Measurements from ENCODE around the gene APEX2. TPM values are rescaled to one million over a fixed set of nuclear protein-coding genes. Genes with fewer than 3 reads are reported as not detected.

Gene APEX2
- total and polyA plus RNA-seq, 8 donors = 12.7 to 19.8 (median 14.8) TPM

DNA sequence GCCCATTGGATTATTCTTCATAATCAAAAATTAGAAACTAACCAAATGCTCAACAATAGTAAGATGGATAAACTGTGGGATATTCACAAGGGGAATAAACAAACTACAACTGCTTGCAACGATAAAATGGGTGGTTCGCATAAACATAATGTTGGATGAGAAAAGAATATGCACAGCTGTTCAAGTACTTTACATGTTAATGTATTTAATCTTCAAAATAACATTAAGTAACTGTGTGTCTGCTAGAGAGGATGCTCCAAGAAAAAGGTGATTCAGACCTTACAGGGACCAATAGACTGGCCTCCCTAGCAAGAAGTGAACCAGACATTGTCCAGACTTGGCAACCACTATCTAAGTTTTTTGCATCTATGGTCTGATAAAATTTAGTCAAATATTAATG lies 8.5 kb upstream of the APEX2 start:
- Histone ChIP-seq H3K4me1 (no peaks in the 10 kb centered on the region), H3K27ac (no peak overlapping the region), H3K27me3 (peaks cover 0 to 3% of the 10 kb centered on the region in 2 donors), H3K9me3 (no peaks in the 10 kb centered on the region), H3K4me3 (no peak overlapping the region), H3K36me3 (no peaks in the 10 kb centered on the region)
- intact Hi-C loops (cut with DNase I) = no loop called here
- TF ChIP-seq, protein P1, sequence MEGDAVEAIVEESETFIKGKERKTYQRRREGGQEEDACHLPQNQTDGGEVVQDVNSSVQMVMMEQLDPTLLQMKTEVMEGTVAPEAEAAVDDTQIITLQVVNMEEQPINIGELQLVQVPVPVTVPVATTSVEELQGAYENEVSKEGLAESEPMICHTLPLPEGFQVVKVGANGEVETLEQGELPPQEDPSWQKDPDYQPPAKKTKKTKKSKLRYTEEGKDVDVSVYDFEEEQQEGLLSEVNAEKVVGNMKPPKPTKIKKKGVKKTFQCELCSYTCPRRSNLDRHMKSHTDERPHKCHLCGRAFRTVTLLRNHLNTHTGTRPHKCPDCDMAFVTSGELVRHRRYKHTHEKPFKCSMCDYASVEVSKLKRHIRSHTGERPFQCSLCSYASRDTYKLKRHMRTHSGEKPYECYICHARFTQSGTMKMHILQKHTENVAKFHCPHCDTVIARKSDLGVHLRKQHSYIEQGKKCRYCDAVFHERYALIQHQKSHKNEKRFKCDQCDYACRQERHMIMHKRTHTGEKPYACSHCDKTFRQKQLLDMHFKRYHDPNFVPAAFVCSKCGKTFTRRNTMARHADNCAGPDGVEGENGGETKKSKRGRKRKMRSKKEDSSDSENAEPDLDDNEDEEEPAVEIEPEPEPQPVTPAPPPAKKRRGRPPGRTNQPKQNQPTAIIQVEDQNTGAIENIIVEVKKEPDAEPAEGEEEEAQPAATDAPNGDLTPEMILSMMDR (IDR thresholded peaks at IDR 0.05) = no peak
- DNase-seq = no peak
- no peak for ATAC-seq

DNA sequence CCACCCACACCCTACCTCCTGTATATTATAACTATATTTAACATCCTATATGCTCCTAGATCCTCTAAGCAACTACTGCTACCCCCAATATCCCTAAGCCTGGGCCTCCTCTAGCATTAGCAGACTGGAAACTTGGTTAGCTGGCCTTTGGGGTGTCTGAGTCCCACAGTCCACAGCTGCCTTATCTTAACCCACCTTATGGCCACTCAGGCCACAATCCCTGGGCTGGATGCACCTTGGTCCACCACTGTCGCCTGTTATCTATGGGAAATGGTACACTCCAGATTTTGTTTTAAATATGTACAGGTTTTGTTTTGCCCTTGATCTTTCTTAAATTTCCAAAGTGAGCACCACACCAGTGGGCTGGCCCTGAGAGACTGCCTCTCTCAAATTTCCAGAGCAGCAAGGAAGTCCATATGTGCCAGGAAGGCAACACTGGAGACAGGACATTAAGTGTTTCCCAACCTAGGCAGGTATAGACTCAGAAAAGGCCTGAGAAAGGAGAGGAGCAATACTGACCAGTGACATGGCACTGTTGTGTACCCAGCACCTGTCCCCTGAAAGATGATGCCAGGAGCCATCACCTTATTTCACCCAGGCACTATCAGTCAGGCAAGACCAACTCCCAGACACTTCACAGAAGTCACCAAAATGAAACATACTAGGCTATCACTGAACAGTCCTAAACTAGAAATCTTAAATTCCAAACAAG lies 7.1 kb upstream of the APEX2 start:
- ATAC-seq (no peak), DNase-seq (no peak)
- TF ChIP-seq, protein P1 (IDR thresholded peaks at IDR 0.05) = no peak
- H3K36me3 ChIP-seq = no peaks in the 10 kb centered on the region
- H3K27me3 ChIP-seq = peaks cover 0 to 3% of the 10 kb centered on the region in 2 donors
- no peaks in the 10 kb centered on the region for H3K4me1 ChIP-seq
- H3K9me3 ChIP-seq = no peaks in the 10 kb centered on the region
- no peak overlapping the region for H3K27ac ChIP-seq
- H3K4me3 ChIP-seq = no peak overlapping the region
- intact Hi-C loops (cut with DNase I) = no loop called here

DNA sequence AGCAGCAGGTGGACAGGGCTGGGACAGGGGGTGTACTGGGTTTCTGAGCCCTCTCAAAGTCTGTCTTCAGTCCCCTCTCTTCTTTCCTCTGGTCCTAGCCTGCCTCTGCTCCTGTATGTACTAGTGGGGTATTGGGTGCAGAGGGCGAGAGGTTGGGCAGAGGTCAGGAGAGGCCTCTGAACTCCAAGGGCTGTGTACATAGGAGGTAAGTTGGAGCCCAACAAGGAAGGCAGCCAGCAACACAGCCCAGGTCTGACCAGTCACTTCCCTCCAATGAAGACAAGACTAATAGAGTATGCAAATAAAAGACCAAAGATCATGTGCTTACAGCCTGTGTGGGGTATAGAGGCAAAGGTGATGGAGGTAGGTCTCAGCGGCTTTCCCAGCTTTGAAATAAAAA lies 6.1 kb upstream of the APEX2 start, which contains the start of gene PFKFB1:
PFKFB1 (minus strand) TSS at position 90 of the 400 bp plus-strand sequence. CDS start 181 bp downstream, outside the sequence.
- Histone ChIP-seq H3K27ac (no peak within 1 kb of the TSS), H3K4me1 (no peaks in the 10 kb centered on the region), H3K27me3 (peaks cover 0 to 1% of the 10 kb centered on the region in 2 donors), H3K4me3 (no peak within 1 kb of the TSS), H3K9me3 (no peaks in the 10 kb centered on the region), H3K36me3 (no peaks in the 10 kb centered on the region)
- intact Hi-C loops (cut with DNase I) = no loop called here
- no peak for DNase-seq
- TF ChIP-seq, protein P1 (IDR thresholded peaks at IDR 0.05) = no peak
- no peak for ATAC-seq

DNA sequence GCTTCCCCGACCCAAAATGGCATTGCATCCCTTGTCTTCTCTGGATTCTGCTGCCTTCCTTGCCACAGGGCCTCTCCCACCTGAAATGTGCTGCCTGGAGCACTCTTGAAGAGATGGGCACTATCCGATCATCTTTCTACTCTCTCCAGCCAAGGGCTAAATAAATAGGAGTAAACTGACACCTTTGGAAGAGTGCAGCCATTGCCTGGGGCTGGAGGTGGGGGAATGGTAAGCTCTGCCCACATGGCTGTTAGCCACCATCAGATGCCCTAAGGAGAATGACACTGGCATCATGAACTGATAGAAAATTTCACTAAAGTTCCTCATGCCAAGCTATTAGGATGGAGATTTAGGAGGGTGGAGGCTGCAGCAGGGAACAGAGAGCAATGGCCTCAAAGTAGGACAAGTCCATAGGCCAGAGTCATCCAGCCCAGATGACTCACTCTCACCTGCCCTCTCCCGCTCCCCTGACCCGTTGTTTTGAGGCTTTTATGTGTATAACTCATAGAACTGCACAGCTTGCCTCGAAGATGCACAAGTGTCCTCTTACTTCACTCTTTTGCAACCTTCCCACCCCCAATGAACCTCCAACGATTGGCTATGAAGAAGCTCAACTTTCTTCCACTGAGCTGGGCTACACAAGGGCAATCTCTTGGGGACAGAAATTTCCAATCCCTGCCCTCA lies 5.4 kb upstream of the APEX2 start:
- Histone ChIP-seq H3K4me3 (no peak overlapping the region), H3K27me3 (no peaks in the 10 kb centered on the region), H3K9me3 (no peaks in the 10 kb centered on the region), H3K36me3 (no peaks in the 10 kb centered on the region), H3K4me1 (no peaks in the 10 kb centered on the region), H3K27ac (no peak overlapping the region)
- ATAC-seq = no peak
- intact Hi-C loops (cut with DNase I) = no loop called here
- TF ChIP-seq, protein P1 (IDR thresholded peaks at IDR 0.05) = no peak
- no peak for DNase-seq

DNA sequence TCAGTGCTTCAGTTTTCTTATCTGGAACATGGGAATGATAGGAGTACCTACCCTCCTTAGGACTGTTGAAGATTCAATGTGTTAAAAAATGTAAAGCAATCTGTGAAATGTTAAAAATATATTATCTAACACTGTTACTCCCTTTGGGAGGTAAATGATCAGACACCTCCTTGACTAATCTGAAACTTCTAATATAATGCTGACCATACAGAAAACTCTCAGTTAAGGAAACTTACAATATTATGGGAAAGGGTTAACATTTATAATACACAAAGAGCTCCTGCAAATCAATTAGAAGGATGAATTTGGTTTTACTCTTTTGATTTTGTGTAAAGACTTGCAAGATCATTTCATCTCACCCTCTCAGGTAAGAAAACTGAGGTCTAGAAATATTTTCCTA lies 4.5 kb upstream of the APEX2 start:
- Histone ChIP-seq H3K4me3 (no peak overlapping the region), H3K27ac (no peak overlapping the region), H3K27me3 (no peaks in the 10 kb centered on the region), H3K36me3 (no peaks in the 10 kb centered on the region), H3K9me3 (no peaks in the 10 kb centered on the region), H3K4me1 (no peaks in the 10 kb centered on the region)
- DNase-seq = no peak
- intact Hi-C loops (cut with DNase I) = no loop called here
- TF ChIP-seq, protein P1 (IDR thresholded peaks at IDR 0.05) = no peak
- no peak for ATAC-seq
